Fibroblast of skin of back (primary cell): ENCODE results near the gene MVB12B.

ENCODE experiments used
- DNase-seq: peaks from one replicate; pipeline ENCODE4 v3.0.0-alpha.2; 2013

MVB12B gene

DNA sequence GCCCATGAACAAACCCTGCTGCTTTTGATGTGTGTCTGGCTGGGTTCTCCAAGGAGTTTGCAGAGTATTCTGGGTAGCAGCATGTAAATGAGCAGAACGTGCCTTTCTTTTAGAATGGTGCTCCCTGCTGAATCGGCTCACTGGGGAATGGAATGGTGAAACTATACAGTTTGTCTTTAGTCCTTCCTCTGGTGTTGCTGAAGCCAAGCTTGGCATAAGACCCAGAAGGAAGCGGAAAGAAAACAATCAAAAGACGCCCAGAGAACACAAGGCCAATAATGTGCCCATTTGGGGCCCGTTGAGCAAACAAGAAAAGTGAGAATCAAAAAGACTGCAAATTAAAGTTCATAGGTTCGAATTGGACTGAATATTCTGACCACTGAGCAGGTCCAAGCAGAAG lies 60.1 kb downstream of the MVB12B start:
- DNase-seq, result no peak

DNA sequence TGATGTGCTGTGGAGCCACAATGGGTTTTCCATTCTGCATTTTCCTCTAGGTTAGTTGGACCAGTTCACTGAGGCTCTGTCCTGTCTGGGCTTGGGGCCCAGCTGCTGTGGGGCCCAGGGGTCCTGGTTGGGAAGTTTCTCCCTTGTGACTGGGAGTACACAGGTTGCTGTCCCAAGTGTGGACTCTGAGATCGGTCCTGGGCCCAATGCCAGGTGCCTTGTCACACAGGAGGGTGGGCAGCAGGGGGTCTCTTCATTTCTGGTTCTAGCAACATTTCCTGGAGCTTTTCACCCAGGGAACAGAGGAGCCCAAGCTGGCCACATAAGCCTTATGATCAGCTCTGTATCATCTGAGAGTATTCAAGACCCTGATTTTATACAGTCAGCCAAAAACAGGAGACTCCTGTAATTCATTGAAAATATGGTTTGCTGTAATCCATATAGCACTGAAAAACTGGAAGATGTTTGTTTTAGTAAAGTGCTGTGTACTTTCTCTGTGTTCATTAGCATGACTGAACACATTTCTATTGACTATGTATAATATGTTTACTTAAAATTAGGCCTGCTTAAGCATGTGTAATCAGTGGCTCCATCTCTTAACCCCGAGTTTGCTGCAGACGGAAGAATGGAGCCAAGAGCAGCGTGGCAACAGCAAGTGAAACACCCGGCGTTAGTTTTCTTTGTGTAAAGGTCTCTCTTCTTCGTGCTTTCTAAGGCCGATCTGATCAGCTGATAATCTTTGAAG lies 62.5 kb downstream of the MVB12B start:
- DNase-seq, result no peak

DNA sequence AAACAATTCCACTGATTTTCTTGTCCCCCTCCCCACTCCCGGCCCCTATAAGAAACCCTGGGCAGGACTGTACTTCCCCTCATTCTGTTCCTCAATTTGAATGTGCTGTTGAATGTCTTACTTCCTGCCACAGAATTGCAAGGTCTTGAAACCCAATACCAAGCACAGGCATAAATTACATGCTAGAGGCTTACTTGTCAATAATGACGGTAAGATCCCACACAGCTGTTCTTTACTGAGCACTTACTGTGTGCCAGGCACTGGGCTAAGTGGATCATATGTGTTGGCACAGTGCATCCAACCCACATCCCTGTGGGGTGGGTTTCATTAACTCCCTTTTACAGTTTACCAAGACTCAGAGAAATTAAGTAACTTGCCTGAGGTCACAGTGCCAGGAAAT lies 63.4 kb downstream of the MVB12B start:
- DNase-seq, result no peak

- DNase-seq, result no peak
Observed at GRCh38 chr9:126390923-126391322, 64.3 kb downstream of the MVB12B start.

DNA sequence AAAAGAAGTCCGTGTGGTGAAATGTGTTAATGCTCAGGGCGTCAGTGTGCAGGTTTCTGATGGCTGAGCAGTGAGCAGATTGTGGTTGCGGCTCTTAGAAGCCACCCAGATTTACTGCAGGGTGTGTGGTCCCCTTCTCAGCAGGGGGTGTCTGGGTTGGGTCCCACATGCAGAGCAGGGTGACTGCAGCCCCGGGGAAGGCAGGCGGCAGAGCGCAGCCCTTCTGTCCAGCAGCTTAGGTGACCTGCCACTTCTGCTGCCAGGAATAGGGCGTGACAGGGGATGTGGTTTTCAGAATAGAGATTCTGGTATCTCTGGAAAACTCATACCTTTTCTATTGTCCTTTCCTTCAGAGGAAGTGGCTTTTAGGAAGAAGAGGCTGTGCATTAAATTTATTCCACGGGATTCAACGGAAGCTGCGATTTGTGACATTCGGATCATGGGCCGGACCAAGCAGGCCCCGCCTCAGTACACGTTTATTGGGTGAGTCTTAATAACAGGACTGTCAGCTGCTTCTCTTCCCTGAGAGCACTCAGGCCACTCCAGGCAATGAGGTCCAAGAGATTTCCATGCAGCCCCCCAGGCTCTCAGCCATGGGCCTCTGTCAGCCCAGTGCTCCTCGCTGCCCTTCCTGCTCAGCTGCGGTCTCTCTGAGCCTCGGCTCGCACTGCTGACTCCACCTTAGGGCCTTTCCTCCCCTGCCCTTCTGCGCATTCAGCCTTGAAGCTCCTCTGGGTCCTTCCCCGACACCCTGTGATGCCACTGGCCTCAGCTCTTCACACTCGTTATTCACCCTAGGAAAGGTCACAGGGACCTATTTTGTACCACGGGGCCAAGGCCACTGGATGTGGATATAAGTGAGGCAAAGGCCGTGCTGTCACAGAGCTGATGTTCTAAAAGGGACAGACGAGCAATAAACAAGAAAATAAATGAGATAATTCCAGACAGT lies 65.4 kb downstream of the MVB12B start:
- DNase-seq, result no peak

- no peak for DNase-seq
Observed at GRCh38 chr9:126392662-126393371, 66.2 kb downstream of the MVB12B start.

DNA sequence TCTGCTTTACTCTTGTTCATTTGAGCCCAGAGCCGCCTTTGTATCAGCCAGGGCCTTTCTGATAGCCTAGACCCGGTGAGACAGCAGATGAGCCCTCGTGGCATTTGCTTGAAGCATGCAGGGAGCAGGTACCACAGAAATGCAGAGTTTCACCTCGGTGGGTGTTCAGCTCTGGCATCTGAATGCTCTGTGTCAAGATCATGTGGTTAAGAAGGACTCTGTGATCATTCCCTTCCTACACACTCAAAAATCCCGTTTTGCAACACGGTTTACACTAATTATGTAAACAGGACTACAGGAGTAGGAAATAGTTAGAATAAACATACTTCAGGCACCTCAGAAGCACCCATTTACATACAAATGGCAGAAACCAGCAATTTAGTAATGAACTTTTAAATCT lies 67.2 kb downstream of the MVB12B start:
- DNase-seq, result no peak

- no peak for DNase-seq
Observed at GRCh38 chr9:126394802-126395201, 68.2 kb downstream of the MVB12B start.

DNA sequence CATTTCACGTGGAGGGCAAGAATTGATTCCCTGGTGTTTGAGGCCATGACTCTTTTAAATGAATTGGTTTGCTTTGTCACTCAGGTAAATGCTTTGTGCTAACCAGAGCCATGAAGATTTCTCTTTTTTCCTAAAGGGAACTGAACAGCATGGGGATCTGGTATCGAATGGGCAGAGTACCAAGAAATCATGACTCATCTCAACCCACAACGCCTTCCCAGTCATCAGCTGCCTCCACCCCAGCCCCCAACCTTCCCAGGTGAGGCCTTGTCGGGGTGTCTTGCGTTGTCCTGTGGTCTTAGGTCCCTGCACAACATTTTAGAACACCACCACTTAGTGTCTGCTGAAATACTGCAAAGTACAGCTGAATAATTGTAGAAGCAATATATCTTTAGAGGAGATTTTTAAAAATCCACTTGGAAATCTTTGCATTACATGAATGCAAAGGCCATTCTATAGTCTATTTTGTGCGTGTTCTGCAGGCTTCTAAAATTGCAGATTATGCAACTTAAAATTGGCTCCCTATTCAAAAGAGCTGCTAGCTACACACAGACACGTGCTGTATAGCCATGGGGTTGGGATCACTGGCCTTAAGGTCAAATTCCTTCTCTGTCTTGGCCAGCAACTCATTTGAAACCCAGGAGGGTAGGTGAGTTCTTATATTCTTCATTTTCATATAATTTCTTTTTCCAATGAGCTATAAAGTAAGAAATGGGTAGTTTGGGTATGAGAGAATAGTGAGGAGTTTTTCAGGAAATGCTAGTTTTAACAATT lies 69.0 kb downstream of the MVB12B start:
- DNase-seq, result peak; percentile 31

DNA sequence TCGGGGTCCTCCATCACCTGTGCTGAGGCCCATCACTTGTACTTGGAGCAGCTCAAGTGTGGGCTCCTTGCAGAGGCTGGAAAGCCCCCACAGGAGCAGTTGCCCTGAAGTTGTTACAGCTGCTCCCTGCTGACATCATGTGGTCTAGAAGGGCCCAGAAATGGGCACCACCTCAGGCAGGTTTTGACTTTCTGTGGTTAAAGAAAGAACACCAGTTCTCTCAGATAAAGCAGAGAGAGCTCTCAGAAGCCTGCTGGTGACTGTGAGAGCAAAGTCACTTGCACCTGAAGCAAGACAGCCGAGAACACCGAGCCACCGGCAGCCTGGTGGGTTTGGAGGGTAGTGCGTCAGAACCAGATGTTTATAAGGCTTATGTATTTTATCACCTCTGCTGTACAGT lies 70.4 kb downstream of the MVB12B start:
- no peak for DNase-seq

- DNase-seq, result peak; percentile 44
Observed at GRCh38 chr9:126398403-126399058, 71.9 kb downstream of the MVB12B start.

- DNase-seq, result peak; percentile 12
Observed at GRCh38 chr9:126399251-126399650, 72.6 kb downstream of the MVB12B start.

DNA sequence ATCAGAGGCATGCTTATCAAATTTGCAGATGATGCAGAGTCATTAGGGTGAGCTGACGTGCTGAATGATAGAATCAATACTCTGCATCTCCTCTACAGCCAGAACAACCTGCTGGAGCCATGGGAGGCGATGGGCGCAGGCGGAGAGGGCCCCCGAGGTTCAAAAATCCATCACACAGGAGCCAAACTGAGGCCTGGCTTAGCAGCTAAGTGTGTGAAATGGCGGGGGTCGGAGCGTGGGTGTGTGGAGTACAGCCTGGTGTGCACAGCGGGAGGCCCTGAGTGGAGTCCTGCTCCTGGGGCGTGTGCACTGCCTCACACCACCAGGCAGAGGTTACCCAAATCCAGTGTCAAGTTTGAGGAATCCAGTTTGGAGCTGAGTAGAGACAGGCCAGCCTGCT lies 73.2 kb downstream of the MVB12B start:
- no peak for DNase-seq

DNA sequence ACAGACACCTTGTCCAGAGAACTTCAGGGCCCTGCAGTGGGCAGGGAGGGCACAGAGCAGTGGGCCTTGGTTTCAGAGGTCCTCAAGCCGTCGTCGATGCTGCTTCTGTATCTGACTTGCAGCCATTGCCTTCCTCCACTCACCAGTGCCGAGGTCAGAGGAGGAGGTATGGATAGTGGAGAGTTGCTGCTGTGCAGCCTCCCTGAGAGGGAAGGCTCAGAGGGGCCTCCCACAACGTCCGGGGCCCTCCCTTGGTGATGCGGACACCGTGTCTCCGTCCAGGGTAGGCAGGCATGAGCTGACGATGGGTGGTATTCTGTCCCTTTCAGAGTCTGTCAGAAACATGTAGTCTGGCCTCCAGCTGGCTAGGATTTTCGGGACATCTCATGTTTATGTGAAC lies 73.9 kb downstream of the MVB12B start:
- DNase-seq, result no peak

DNA sequence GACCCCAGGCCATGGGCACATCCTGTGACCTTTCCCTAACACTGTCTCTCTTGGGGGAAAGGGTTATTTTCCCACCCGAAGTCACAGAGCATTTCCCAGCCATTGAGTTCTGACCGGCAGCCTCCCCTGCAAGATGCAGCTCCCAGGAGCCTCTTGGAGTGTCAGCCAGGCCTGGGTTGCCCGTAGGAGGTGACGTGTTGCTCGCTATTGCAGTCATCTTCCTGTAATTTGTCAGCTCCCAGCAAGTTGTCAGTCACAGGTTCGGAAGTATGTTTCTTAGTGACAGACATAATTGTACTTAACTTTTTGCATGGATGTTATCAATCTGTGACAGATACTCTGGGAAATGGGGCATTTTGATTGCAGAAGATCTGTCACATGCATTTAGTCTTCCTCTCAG lies 74.5 kb downstream of the MVB12B start:
- no peak for DNase-seq

DNA sequence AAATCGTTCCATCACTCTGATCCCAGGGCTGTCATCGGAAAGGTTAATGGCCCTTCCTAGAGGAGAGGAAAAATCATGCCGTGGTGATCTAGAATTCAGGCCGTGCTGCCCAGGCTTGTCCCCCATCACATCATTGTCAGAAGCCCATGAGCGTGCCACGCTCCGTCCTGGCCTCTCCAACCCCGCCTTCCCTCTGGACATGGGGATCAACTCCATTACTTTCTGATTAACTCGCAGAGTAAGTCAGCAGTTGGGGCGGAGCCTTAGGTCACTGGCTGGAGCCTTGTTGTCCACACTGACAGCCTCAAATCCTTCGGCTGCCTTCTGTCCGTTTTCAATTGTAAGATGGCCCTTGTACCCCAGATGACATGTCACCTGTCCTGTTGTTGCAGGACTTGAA lies 75.0 kb downstream of the MVB12B start:
- DNase-seq, result no peak

GRCh38 chr9:126403397-126403796 lies 76.8 kb downstream of the MVB12B start:
- DNase-seq, result peak; percentile 10

DNA sequence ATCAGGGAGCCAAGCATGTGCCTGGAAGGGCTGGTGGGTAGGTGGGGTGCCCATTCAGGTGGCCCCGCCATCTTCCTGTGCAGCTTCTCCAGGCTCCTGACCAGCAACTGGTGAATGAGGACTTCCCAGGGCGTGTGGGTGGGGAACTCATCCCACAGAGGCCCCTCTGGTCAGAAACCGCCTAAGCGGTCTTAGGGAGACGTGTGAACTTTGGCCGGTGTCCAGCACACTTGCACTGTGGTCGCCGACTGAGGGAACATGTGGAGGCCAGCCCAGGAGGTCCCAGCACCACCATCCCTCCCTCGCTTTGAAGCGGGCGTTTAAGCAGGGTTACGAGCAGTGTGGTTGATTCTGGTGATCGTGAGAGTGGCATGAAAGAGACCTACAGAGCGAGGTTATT lies 77.8 kb downstream of the MVB12B start:
- no peak for DNase-seq

- peak; percentile 42 for DNase-seq
Observed at GRCh38 chr9:126406075-126406667, 79.5 kb downstream of the MVB12B start.

GRCh38 chr9:126407114-126407870 lies 80.7 kb downstream of the MVB12B start:
- peak; percentile 78 for DNase-seq

DNA sequence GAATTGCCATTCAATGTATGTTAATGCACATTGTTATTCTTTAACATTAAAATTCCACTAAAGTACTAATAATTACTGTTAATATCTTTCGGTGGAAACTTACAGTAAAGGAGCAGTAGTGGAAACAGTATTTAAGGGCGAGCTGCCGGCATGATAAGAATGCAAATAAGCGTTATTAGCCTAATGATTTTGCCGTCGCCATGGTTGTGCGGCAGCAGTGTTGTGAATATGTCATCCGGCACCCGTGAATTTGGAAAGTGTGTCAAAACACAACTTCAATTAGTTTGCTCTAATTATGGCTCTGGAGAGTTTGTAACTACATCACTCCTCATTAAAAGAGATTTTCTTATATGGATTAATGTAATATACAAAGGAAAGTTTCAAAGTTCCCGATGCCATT lies 81.4 kb downstream of the MVB12B start:
- no peak for DNase-seq
